Activated B cell treated with CpG ODN at 0.5 μM for 24 hours (primary cell): ENCODE measurements around the gene MRPS23. TPM values are rescaled to one million over a fixed set of nuclear protein-coding genes. Genes with fewer than 3 reads are reported as not detected.

Experiments used
- ATAC-seq: fragments of 200-7000 bp; cut with Tn5 transposase; one replicate; pipeline ENCODE4 v1.10.0; 2021; ENCODE audit warnings: low read depth, mild to moderate bottlenecking, moderate library complexity
- CTCF ChIA-PET: fragments of 350-600 bp; sonication (Branson Sonifier 250); formaldehyde crosslinking; loops from one replicate; lab custom pipeline; 2021; ENCODE audit warnings: antibody characterized with exemption; lab: Charles Lee
- POLR2A ChIA-PET: fragments of 350-600 bp; sonication (Branson Sonifier 250); formaldehyde crosslinking; loops from one replicate; lab custom pipeline; 2021; ENCODE audit warnings: antibody characterized with exemption; lab: Charles Lee
- DNase-seq: peaks from one replicate; pipeline ENCODE4 v3.0.0; 2022
- H3K27ac Mint-ChIP-seq: one replicate; pipeline ENCODE4 v1.8.0; 2020; ENCODE audit warnings: mixed read lengths
- H3K27me3 Mint-ChIP-seq: one replicate; pipeline ENCODE4 v1.8.0; 2021; ENCODE audit warnings: mixed read lengths
- H3K36me3 Mint-ChIP-seq: one replicate; pipeline ENCODE4 v1.8.0; 2021; ENCODE audit warnings: low read depth, mixed read lengths
- H3K4me1 Mint-ChIP-seq: one replicate; pipeline ENCODE4 v1.8.0; 2021; ENCODE audit warnings: mixed read lengths
- H3K4me3 Mint-ChIP-seq: one replicate; pipeline ENCODE4 v1.8.0; 2020; ENCODE audit warnings: mild to moderate bottlenecking, mixed read lengths
- H3K9me3 Mint-ChIP-seq: one replicate; pipeline ENCODE4 v1.8.0; 2020; ENCODE audit warnings: mixed read lengths
- CTCF ChIP-seq: fragments of 200-600 bp; IDR thresholded peaks from one replicate; pipeline ENCODE4 v1.8.0; 2022; ENCODE audit warnings: antibody characterized with exemption, mild to moderate bottlenecking
- intact Hi-C: fragments of 100-400 bp; cut with micrococcal nuclease; formaldehyde crosslinking; loops from one replicate; pipeline ENCODE4 v1.15.1; 2024
- total RNA-seq: library from RNA; stranded (reverse); gene quantifications from 2 replicates; pipeline ENCODE4 v1.2.3, GENCODE V29; 2022

The MRPS23 gene
- total RNA-seq, 1 donor from 2014 or later = 37.9 TPM

GRCh38 chr17:57856792-57857620 is 7.2 kb upstream of the MRPS23 start:
- ChIA-PET POLR2A (interaction anchor here (0.8 to 1.0 kb wide), 2 partner anchors 138 to 150 kb away, joined by 3 to 4 read pairs; partner anchors contain the start of gene SRSF1), CTCF (interaction anchor here (0.9 to 12.2 kb wide), 7 partner anchors 11 to 255 kb away, joined by 3 to 242 read pairs (median 7); partner anchors contain the start of gene SRSF1)
- Mint-ChIP-seq H3K27ac (no peak overlapping the region), H3K36me3 (no peaks in the 10 kb centered on the region), H3K27me3 (peaks cover 15% of the 10 kb centered on the region), H3K9me3 (no peaks in the 10 kb centered on the region), H3K4me3 (no peak overlapping the region), H3K4me1 (peaks cover 11% of the 10 kb centered on the region)
- DNase-seq (no peak), ATAC-seq (no peak)
- no peak for TF ChIP-seq CTCF
- intact Hi-C loops = loop anchor here (10.0 kb wide), 1 partner anchor 1022 kb away; the partner anchor contains the start of genes C17orf67 and DGKE

- ATAC-seq = no peak
- ChIA-PET CTCF (interaction anchor here (1.2 to 12.2 kb wide), 2 partner anchors 22 to 143 kb away, joined by 5 to 242 read pairs; no protein-coding TSS in a partner anchor), POLR2A (interaction anchor here (0.6 to 1.5 kb wide), 4 partner anchors 8 to 152 kb away, joined by 3 to 4 read pairs (median 3); partner anchors contain the start of genes SRSF1 and VEZF1)
- H3K4me3 Mint-ChIP-seq = no peak overlapping the region
- no peaks in the 10 kb centered on the region for H3K36me3 Mint-ChIP-seq
- peaks cover 15% of the 10 kb centered on the region for H3K27me3 Mint-ChIP-seq
- no peak for DNase-seq
- no peak for TF ChIP-seq CTCF
- H3K27ac Mint-ChIP-seq = no peak overlapping the region
- no peaks in the 10 kb centered on the region for H3K9me3 Mint-ChIP-seq
- H3K4me1 Mint-ChIP-seq = peaks cover 11% of the 10 kb centered on the region
- intact Hi-C loops = loop anchor here (10.0 kb wide), 1 partner anchor 1021 kb away; the partner anchor contains the start of genes C17orf67 and DGKE
Measured at GRCh38 chr17:57855391-57856035, 5.7 kb upstream of the MRPS23 start.

GRCh38 chr17:57853695-57854094 is 3.9 kb upstream of the MRPS23 start:
- DNase-seq (no peak), ATAC-seq (no peak)
- intact Hi-C loops = loop anchor here (5.0 to 10.0 kb wide), 2 partner anchors 1019 to 1764 kb away; partner anchors contain the start of genes C17orf67, CLTC and DGKE
- no peak overlapping the region for H3K4me3 Mint-ChIP-seq
- H3K27ac Mint-ChIP-seq = no peak overlapping the region
- CTCF ChIA-PET = interaction anchor here (12.2 kb wide), 1 partner anchor 145 kb away, joined by 242 read pairs; no protein-coding TSS in a partner anchor
- H3K9me3 Mint-ChIP-seq = no peaks in the 10 kb centered on the region
- POLR2A ChIA-PET = no interaction called here
- no peak for TF ChIP-seq CTCF
- peaks cover 29% of the 10 kb centered on the region for H3K4me1 Mint-ChIP-seq
- peaks cover 12% of the 10 kb centered on the region for H3K36me3 Mint-ChIP-seq
- H3K27me3 Mint-ChIP-seq = peaks cover 5% of the 10 kb centered on the region

GRCh38 chr17:57852955-57853328 is 3.1 kb upstream of the MRPS23 start:
- peaks cover 17% of the 10 kb centered on the region for H3K36me3 Mint-ChIP-seq
- H3K9me3 Mint-ChIP-seq = no peaks in the 10 kb centered on the region
- CTCF ChIA-PET = interaction anchor here (12.2 kb wide), 1 partner anchor 146 kb away, joined by 242 read pairs; no protein-coding TSS in a partner anchor
- H3K27me3 Mint-ChIP-seq = peaks cover 2% of the 10 kb centered on the region
- no peak overlapping the region for H3K4me3 Mint-ChIP-seq
- no peak for ATAC-seq
- POLR2A ChIA-PET = no interaction called here
- intact Hi-C loops = loop anchor here (5.0 to 10.0 kb wide), 2 partner anchors 1018 to 1764 kb away; partner anchors contain the start of genes C17orf67, CLTC and DGKE
- no peak overlapping the region for H3K27ac Mint-ChIP-seq
- DNase-seq = no peak
- peaks cover 37% of the 10 kb centered on the region for H3K4me1 Mint-ChIP-seq
- TF ChIP-seq CTCF = no peak
